Ectodermal cell (in vitro differentiated cells): ENCODE data around the gene HOMER2.

Experiments
- H3K27ac ChIP-seq: 2 replicates; pipeline ENCODE4 v1.7.0; 2013; ENCODE audit warnings: mild to moderate bottlenecking, low read depth, low read length; ENCODE audit not compliant: insufficient read depth, poor library complexity, severe bottlenecking
- H3K27me3 ChIP-seq: 2 replicates; pipeline ENCODE4 v1.7.0; 2013; ENCODE audit warnings: mild to moderate bottlenecking, low read length; ENCODE audit not compliant: insufficient read depth, control insufficient read depth, poor library complexity, severe bottlenecking
- H3K36me3 ChIP-seq: one replicate; pipeline ENCODE4 v1.7.0; 2013; ENCODE audit warnings: low read length; ENCODE audit not compliant: control insufficient read depth, insufficient read depth
- H3K4me1 ChIP-seq: one replicate; pipeline ENCODE4 v1.7.0; 2013; ENCODE audit warnings: low read length; ENCODE audit not compliant: control insufficient read depth, insufficient read depth
- H3K4me3 ChIP-seq: 2 replicates; pipeline ENCODE4 v1.7.0; 2013; ENCODE audit warnings: low read depth, low read length, control low read depth; ENCODE audit not compliant: insufficient read depth
- H3K9me3 ChIP-seq: 2 replicates; pipeline ENCODE4 v1.7.0; 2013; ENCODE audit warnings: mild to moderate bottlenecking, low read length, moderate library complexity; ENCODE audit not compliant: control insufficient read depth
- WGBS, 2 experiments: methylation state at CpG; one replicate each; pipeline ENCODE4 v1.1.7; 2013; ENCODE audit warnings: missing lambda C conversion rate in 2 of 2; 5-methylcytosine and 5-hydroxymethylcytosine counted together

The HOMER2 gene

DNA sequence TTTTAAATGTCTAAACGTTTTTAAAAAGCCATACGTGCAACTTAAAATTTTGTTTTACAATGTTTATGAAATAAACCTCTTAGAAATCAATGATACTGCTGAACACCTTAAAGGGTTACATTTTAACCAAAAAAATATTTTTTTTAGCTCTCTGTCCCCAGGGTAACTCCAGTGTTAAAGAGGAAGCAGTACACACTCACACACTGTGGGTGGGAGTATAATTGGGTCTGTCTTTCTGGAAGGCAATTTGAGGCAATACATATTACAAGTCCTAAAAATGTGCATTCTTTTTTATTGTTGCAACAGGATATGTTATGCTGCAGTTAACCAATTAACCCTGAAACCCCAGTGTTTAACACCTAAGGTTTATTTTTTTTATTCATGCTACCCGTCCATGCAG is 109.0 kb downstream of the HOMER2 start:
- 81 to 92% methylated on average over 1 of the region's 3 CpGs for WGBS, 2 experiments
- H3K4me3 ChIP-seq: no peak overlapping the region
- no peaks in the 10 kb centered on the region for H3K9me3 ChIP-seq
- no peaks in the 10 kb centered on the region for H3K36me3 ChIP-seq
- no peak overlapping the region for H3K27ac ChIP-seq
- H3K4me1 ChIP-seq: no peaks in the 10 kb centered on the region
- no peaks in the 10 kb centered on the region for H3K27me3 ChIP-seq

DNA sequence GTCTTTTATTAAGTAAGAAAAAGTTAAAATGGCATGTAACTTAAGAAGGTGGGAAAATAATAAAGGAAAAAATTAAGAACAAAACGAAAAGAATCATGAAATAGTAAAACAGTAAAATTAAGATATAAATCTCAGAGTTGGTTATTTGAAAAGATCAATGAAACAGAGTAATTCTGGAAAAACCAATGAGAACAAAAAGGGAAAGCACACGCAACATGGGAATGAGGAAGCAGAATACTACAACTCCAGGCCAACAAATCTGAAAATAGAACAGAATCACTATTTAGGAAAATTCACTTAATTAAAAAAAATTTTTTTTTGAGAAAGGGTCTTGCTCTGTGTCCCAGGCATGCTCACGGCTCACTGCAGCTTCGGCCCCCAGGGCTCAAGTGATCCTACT is 112.4 kb downstream of the HOMER2 start:
- Histone ChIP-seq H3K9me3 (no peaks in the 10 kb centered on the region), H3K27ac (no peak overlapping the region), H3K27me3 (no peaks in the 10 kb centered on the region), H3K4me1 (no peaks in the 10 kb centered on the region), H3K36me3 (peaks cover 1% of the 10 kb centered on the region), H3K4me3 (no peak overlapping the region)
- WGBS, 2 experiments: 92 to 93% methylated on average over 3 to 4 of the region's 4 CpGs

DNA sequence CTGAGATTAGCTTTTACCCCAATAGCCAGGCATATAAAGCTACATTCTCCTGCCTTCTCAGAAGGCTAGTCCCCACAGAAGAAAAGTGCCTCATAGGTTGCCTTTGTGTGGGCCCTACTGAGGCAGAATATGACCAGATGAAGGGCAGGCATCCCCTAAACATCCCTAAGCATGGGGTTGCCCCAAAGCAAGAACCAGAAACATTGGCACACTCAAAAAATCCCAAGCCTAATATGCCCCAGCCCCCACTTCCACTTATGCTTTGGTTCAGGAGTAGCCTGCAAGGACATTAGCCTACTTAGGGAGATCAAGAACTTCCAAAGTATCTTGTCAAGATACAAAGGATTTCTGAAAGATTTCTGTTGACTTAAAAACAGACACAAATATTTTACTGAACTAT is 113.4 kb downstream of the HOMER2 start:
- H3K36me3 ChIP-seq: peaks cover 2% of the 10 kb centered on the region
- H3K9me3 ChIP-seq: no peaks in the 10 kb centered on the region
- no peaks in the 10 kb centered on the region for H3K27me3 ChIP-seq
- no peak overlapping the region for H3K27ac ChIP-seq
- H3K4me1 ChIP-seq: no peaks in the 10 kb centered on the region
- H3K4me3 ChIP-seq: no peak overlapping the region

- H3K27me3 ChIP-seq: no peaks in the 10 kb centered on the region
- no peaks in the 10 kb centered on the region for H3K4me1 ChIP-seq
- 94 to 95% methylated on average over 14 of the region's 14 CpGs for WGBS, 2 experiments
- peaks cover 2% of the 10 kb centered on the region for H3K36me3 ChIP-seq
- H3K27ac ChIP-seq: no peak overlapping the region
- H3K4me3 ChIP-seq: no peak overlapping the region
- H3K9me3 ChIP-seq: no peaks in the 10 kb centered on the region
These were observed 114.3 kb downstream of the HOMER2 start for GRCh38 chr15:82838096-82838735.

- H3K4me3 ChIP-seq: no peak overlapping the region
- H3K27ac ChIP-seq: no peak overlapping the region
- WGBS, 2 experiments: 94 to 95% methylated on average over 7 of the region's 7 CpGs
- H3K36me3 ChIP-seq: peaks cover 2% of the 10 kb centered on the region
- no peaks in the 10 kb centered on the region for H3K9me3 ChIP-seq
- H3K4me1 ChIP-seq: no peaks in the 10 kb centered on the region
- no peaks in the 10 kb centered on the region for H3K27me3 ChIP-seq
These were observed 117.1 kb downstream of the HOMER2 start for GRCh38 chr15:82835391-82835917.

DNA sequence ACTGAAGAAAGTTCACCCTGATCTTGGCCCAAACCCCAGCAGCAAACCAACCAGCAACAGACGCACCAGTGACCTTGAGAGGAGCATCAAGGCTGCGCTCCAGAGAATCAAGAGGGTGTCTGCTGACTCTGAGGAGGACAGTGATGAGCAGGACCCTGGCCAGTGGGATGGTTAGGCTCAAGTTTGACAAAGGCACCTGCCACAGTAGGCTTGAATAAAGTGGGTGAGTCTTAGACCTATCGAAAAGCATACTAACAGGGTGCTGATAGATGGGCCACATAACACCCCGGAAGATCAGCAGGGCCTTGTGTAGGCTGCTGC is 119.2 kb downstream of the HOMER2 start:
- Histone ChIP-seq H3K4me1 (no peaks in the 10 kb centered on the region), H3K27ac (no peak overlapping the region), H3K36me3 (peaks cover 2% of the 10 kb centered on the region), H3K27me3 (no peaks in the 10 kb centered on the region), H3K9me3 (no peaks in the 10 kb centered on the region), H3K4me3 (no peak overlapping the region)
- WGBS, 2 experiments: 95 to 97% methylated on average over 4 of the region's 4 CpGs

GRCh38 chr15:82832601-82833361 is 119.7 kb downstream of the HOMER2 start:
- Histone ChIP-seq H3K36me3 (peaks cover 5% of the 10 kb centered on the region), H3K4me1 (no peaks in the 10 kb centered on the region), H3K4me3 (no peak overlapping the region), H3K27me3 (no peaks in the 10 kb centered on the region), H3K9me3 (no peaks in the 10 kb centered on the region), H3K27ac (no peak overlapping the region)
- 89 to 92% methylated on average over 13 of the region's 13 CpGs for WGBS, 2 experiments

DNA sequence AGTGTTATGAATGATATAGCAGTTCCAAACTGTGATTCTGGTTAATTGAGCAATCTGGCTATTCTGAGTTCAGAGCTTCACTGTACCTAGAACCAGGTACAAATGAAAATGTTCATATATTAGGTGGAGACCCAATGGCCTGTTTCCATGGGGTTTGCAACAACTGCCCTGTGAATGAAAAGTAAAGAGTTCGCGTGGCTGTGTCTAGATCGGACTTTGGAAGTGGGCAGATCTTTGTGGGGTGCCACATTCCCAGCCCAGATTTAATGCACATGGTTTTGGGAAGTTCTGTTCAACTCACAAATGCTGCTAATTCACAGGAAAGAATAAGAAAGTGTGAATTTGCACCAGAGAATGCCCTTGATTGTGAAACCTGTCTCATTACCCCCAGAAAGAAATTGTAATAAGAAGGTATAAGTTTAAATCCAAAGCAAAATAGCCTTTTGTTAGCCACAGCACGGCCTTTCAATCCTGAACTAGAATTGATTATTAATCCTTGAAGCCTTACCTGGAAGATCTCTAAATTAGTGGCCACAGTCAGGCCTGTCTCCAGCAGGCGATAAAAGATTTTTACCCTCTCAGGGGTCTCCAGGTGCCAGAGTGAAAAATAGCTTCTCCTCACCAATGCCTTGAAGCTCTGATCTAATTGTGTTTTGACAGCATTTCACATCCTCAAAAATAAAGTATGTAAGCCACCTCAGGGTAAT is 120.5 kb downstream of the HOMER2 start:
- no peaks in the 10 kb centered on the region for H3K4me1 ChIP-seq
- peaks cover 7% of the 10 kb centered on the region for H3K36me3 ChIP-seq
- WGBS, 2 experiments: 92 to 94% methylated on average over 5 of the region's 5 CpGs

DNA sequence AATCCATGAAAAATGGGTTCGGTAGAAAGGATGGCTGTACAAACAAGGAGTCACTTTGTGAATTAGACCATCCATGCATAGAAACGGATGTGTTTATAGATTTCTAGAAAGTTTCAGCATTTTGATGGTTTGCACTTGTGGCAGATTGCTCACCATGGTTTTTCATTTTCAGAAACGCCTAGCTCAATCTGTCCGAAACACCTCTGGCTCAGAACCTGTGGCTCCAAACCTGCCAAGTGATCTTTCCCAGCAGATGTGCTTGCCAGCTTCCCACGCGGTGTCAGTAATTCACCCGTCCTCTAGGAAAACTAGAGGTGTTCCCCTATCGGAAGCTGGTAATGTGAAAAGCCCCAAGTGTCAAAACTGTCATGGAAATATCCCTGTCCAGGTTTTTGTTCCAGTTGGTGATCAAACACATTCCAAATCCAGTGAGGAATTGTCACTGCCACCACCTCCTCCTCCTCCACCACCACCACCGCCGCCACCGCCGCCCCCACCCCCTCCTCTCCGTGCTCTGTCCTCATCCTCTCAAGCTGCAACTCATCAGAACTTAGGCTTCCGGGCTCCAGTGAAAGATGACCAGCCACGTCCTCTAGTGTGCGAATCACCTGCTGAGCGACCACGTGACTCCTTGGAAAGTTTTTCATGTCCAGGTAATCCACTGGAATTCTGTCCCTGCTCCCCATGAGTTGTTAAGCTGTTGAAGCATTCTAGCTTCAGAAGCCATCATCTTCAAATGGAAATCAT is 121.9 kb downstream of the HOMER2 start:
- Histone ChIP-seq H3K27me3 (no peaks in the 10 kb centered on the region), H3K9me3 (no peaks in the 10 kb centered on the region), H3K36me3 (peaks cover 7% of the 10 kb centered on the region), H3K27ac (no peak overlapping the region), H3K4me1 (no peaks in the 10 kb centered on the region), H3K4me3 (no peak overlapping the region)
- 94% methylated on average over 18 of the region's 18 CpGs for WGBS, 2 experiments

More for the DNA sequence above, 120.5 kb downstream of the HOMER2 start:
- Histone ChIP-seq H3K4me3 (no peak overlapping the region), H3K27ac (no peak overlapping the region), H3K27me3 (no peaks in the 10 kb centered on the region), H3K9me3 (no peaks in the 10 kb centered on the region)

DNA sequence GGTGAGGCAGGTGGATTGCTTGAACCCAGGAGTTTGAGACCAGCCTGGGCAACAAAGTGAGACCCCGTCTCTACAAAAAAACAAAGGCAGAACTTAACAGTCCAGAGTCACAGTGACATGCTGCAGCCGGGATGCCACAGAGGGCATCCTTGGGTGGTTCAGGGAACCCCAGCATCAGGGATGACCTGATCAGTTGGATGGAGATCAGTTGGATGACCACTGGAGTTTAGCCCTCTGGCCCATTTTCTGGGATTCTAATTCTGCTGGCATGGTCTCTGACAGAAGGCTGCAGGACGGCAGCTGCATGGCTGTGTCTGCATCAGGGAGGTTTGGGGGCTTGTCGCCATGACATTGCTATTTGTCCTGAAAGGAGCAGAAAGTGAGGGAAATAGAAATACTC is 123.3 kb downstream of the HOMER2 start:
- H3K27me3 ChIP-seq: no peaks in the 10 kb centered on the region
- peaks cover 4% of the 10 kb centered on the region for H3K36me3 ChIP-seq
- H3K4me3 ChIP-seq: no peak overlapping the region
- 89 to 91% methylated on average over 4 of the region's 4 CpGs for WGBS, 2 experiments
- no peaks in the 10 kb centered on the region for H3K4me1 ChIP-seq
- H3K27ac ChIP-seq: no peak overlapping the region
- H3K9me3 ChIP-seq: no peaks in the 10 kb centered on the region
